H1 (cell line): ENCODE results near the gene KHDC4. TPM values are rescaled to one million over a fixed set of nuclear protein-coding genes. Genes with fewer than 3 reads are reported as not detected.

Experiments
- ATF2 ChIP-seq: IDR thresholded peaks from 2 replicates; pipeline ENCODE4 v1.6.1; 2012; ENCODE audit warnings: low read length, inconsistent platforms
- CBX8 ChIP-seq: fragments of 300-800, 300-1000 bp; sonication (generic); IDR thresholded peaks from 2 replicates; pipeline ENCODE4 v1.7.1; 2016; ENCODE audit warnings: low read depth, low read length, borderline replicate concordance
- CHD7 ChIP-seq: fragments of 300-600 bp; sonication (generic); IDR thresholded peaks from 2 replicates; pipeline ENCODE4 v1.7.1; 2012; ENCODE audit warnings: low read length, moderate library complexity, mild to moderate bottlenecking, inconsistent platforms; ENCODE audit not compliant: insufficient replicate concordance
- MAFK ChIP-seq: IDR thresholded peaks from 2 replicates; pipeline ENCODE4 v1.6.1; 2012; ENCODE audit warnings: low read depth, mild to moderate bottlenecking, improper control_type of control experiment, low read length
- SAP30 ChIP-seq: fragments of 300-600 bp; sonication (generic); IDR thresholded peaks from 2 replicates; pipeline ENCODE4 v1.7.1; 2012; ENCODE audit warnings: low read length, moderate library complexity, mild to moderate bottlenecking, inconsistent platforms; ENCODE audit not compliant: insufficient read depth, insufficient replicate concordance
- TCF12 ChIP-seq: IDR thresholded peaks from 2 replicates; pipeline ENCODE4 v1.6.1; 2011; ENCODE audit warnings: low read depth, mild to moderate bottlenecking, low read length
- YY1 ChIP-seq: IDR thresholded peaks from 2 replicates; pipeline ENCODE4 v1.6.1; 2011; ENCODE audit warnings: low read depth, mild to moderate bottlenecking, low read length
- polyA plus RNA-seq, 7 experiments: library from polyadenylated mRNA; depleted of rRNA in 3 of 7; stranded (reverse) in 5 of 7; unstranded in 2 of 7; fragments of >200 nt in 5 of 7; fragments of 200-250 nt in 2 of 7; gene quantifications; 1 replicate in 5 of 7; 2 replicates in 1 of 7; 4 replicates in 1 of 7; pipeline versions ENCODE4 v1.2.1 to v1.2.3, GENCODE V29; 2011 to 2013; ENCODE audit warnings: missing spikeins in 2 of 7, mixed read lengths in 2 of 7
- total RNA-seq: library from RNA; stranded (reverse); fragmentation: NEBNext Ultra II Directional; extraction: Animal tissue kit (Norgen Biotek cat#: 25700); gene quantifications from 2 replicates; pipeline ENCODE4 v1.2.1, GENCODE V29; 2021

Gene KHDC4
- total and polyA plus RNA-seq, 2 of the 8 experiments (the other 6 are each of a cell fraction or from before 2014, with no cell fraction given) = 56.6 to 81.1 TPM

GRCh38 chr1:155884982-155885381 is 49.2 kb downstream of the KHDC4 start (continued):
- TF ChIP-seq CHD7 (no peak), ATF2 (no peak), CBX8 (no peak), TCF12 (no peak), YY1 (no peak), SAP30 (no peak), MAFK (no peak)
